K562 (cell line): Measurements from ENCODE around the gene XPR1. TPM values are rescaled to one million over a fixed set of nuclear protein-coding genes. Genes with fewer than 3 reads are reported as not detected.

Experiments
- ATAC-seq: fragments of 200-7000 bp; cut with Tn5 transposase; 3 replicates; pipeline ENCODE4 v1.9.1; 2020; ENCODE audit warnings: moderate library complexity
- BruUV-seq: library from RNA; stranded (reverse); fragments of 400-500 nt; replicated peaks from 2 replicates; lab custom pipeline; 2021; lab: Mats Ljungman, UMichigan
- CTCF ChIA-PET: fragments of 300-600 bp; formaldehyde crosslinking; extraction: SDS; loops from one replicate; lab custom pipeline; 2021; ENCODE audit warnings: low intra/inter-chr PET ratio; lab: Yijun Ruan, JAX
- POLR2A ChIA-PET: fragments of 300-600, 350-650 bp; sonication (Branson Sonifier 250); formaldehyde crosslinking; extraction: SDS; loops from one replicate; lab custom pipeline; 2021; ENCODE audit warnings: antibody characterized with exemption, inconsistent platforms; lab: Yijun Ruan, JAX
- DNase-seq, 4 experiments: peaks; one replicate each; pipeline versions ENCODE4 v3.0.0 to v3.0.0-alpha.2; 2011 to 2018; ENCODE audit warnings: low spot score in 3 of 4, mixed read lengths in 3 of 4; ENCODE audit errors: extremely low read depth in 1 of 4
- FAIRE-seq: peaks from 2 replicates; lab custom pipeline; 2011; peaks lifted over from hg19 to GRCh38; lab: Jason Lieb, UNC
- H2AFZ ChIP-seq: 2 replicates; pipeline ENCODE4 v1.6.0; 2011; ENCODE audit warnings: low read depth, low read length, control low read depth, inconsistent platforms
- H3K27ac ChIP-seq: fragments of 200-600 bp; 3 replicates; pipeline ENCODE4 v1.8.0; 2011; ENCODE audit warnings: low read depth, mild to moderate bottlenecking, control low read depth, inconsistent platforms, low read length, moderate library complexity, mixed read lengths; ENCODE audit errors: extremely low read depth
- H3K27me3 ChIP-seq, 2 experiments: fragments of 300-600 bp in 1 of 2; 2 replicates in 1 of 2; 3 replicates in 1 of 2; pipeline versions ENCODE4 v1.6.0 to v1.8.0; 2011; ENCODE audit warnings: inconsistent platforms in 2 of 2, low read length in 2 of 2, mild to moderate bottlenecking in 1 of 2, mixed read lengths in 1 of 2, moderate library complexity in 1 of 2; ENCODE audit not compliant: control insufficient read depth in 2 of 2, insufficient read depth in 2 of 2
- H3K36me3 ChIP-seq: fragments of 300-600 bp; 3 replicates; pipeline ENCODE4 v1.8.0; 2011; ENCODE audit warnings: mild to moderate bottlenecking, low read length, inconsistent platforms; ENCODE audit not compliant: control insufficient read depth, insufficient read depth
- H3K4me1 ChIP-seq, 2 experiments: fragments of 200-600 bp in 1 of 2; replicated peaks in 1 of 2; 2 replicates in 1 of 2; 3 replicates in 1 of 2; pipeline versions ENCODE4 v1.5.1 to v1.8.0; 2011; ENCODE audit warnings: inconsistent platforms in 2 of 2, low read length in 2 of 2, mild to moderate bottlenecking in 1 of 2, mixed read lengths in 1 of 2, moderate library complexity in 1 of 2; ENCODE audit not compliant: control insufficient read depth in 2 of 2, insufficient read depth in 2 of 2
- H3K4me2 ChIP-seq: 2 replicates; pipeline ENCODE4 v1.6.1; 2011; ENCODE audit warnings: low read length, control low read depth, inconsistent platforms, mixed read lengths; ENCODE audit not compliant: insufficient read depth
- H3K4me3 ChIP-seq: fragments of 200-600 bp; sonication (generic), shearing (Covaris generic); 2 replicates; pipeline ENCODE4 v1.5.1; 2016; ENCODE audit warnings: control low read depth, inconsistent platforms
- H3K79me2 ChIP-seq: fragments of 200-600 bp; 3 replicates; pipeline ENCODE4 v1.8.0; 2011; ENCODE audit warnings: low read length, inconsistent platforms; ENCODE audit not compliant: control insufficient read depth, insufficient read depth
- H3K9ac ChIP-seq, 2 experiments: 2 replicates each; pipeline versions ENCODE4 v1.6.0 to v1.6.1; 2011; ENCODE audit warnings: low read depth in 2 of 2, low read length in 2 of 2, control low read depth in 1 of 2, inconsistent platforms in 1 of 2, mild to moderate bottlenecking in 1 of 2, mixed read lengths in 1 of 2; ENCODE audit not compliant: insufficient read depth in 1 of 2
- H3K9me1 ChIP-seq: one replicate; pipeline ENCODE4 v1.6.0; 2011; ENCODE audit warnings: inconsistent platforms, mild to moderate bottlenecking, low read length, moderate library complexity; ENCODE audit not compliant: control insufficient read depth, insufficient read depth
- H3K9me3 ChIP-seq: replicated peaks from 2 replicates; pipeline ENCODE4 v1.5.1; 2011; ENCODE audit warnings: low read depth, low read length, inconsistent platforms; ENCODE audit not compliant: control insufficient read depth, insufficient read depth
- H4K20me1 ChIP-seq: replicated peaks from 2 replicates; pipeline ENCODE4 v1.6.1; 2011; ENCODE audit warnings: low read length, inconsistent platforms, mixed read lengths; ENCODE audit not compliant: control insufficient read depth, insufficient read depth
- DIDO1 ChIP-seq: fragments of 450-650 bp; IDR thresholded peaks from 2 replicates; pipeline ENCODE4 v1.6.1; 2016; ENCODE audit warnings: low read depth, missing biosample characterization, missing genetic modification characterization
- FOXO4 ChIP-seq: fragments of 450-650 bp; formaldehyde crosslinking; IDR thresholded peaks from 2 replicates; pipeline ENCODE4 v1.4.0; 2020; ENCODE audit warnings: mild to moderate bottlenecking, moderate library complexity
- HNRNPH1 ChIP-seq: fragments of 200-400 bp; formaldehyde crosslinking; optimal IDR thresholded peaks from 2 replicates; pipeline ENCODE3; 2017; ENCODE audit warnings: low read depth, mild to moderate bottlenecking, low read length, moderate library complexity
- KDM5B ChIP-seq: fragments of 200-600 bp; sonication (generic); IDR thresholded peaks from 2 replicates; pipeline ENCODE4 v1.6.1; 2012; ENCODE audit warnings: low read depth, mild to moderate bottlenecking, moderate library complexity, low read length, control low read depth, inconsistent platforms; ENCODE audit not compliant: insufficient replicate concordance
- MEF2D ChIP-seq: conservative IDR thresholded peaks from 2 replicates; pipeline ENCODE4 v1.6.1; 2016; ENCODE audit warnings: low read depth, missing genetic modification characterization, missing compliant biosample characterization
- NFIC ChIP-seq: fragments of 450-650 bp; IDR thresholded peaks from 2 replicates; pipeline ENCODE4 v1.6.1; 2017; ENCODE audit warnings: mild to moderate bottlenecking, inconsistent platforms
- YBX1 ChIP-seq: fragments of 450-650 bp; IDR thresholded peaks from 2 replicates; pipeline ENCODE4 v1.7.1; 2016; ENCODE audit warnings: mild to moderate bottlenecking
- ZBTB7A ChIP-seq: IDR thresholded peaks from 2 replicates; pipeline ENCODE4 v1.6.1; 2011; ENCODE audit warnings: low read depth, mild to moderate bottlenecking, low read length, moderate library complexity, borderline replicate concordance; ENCODE audit not compliant: control insufficient read depth
- ZKSCAN8 ChIP-seq: fragments of 200-800 bp; sonication (Bioruptor generic); IDR thresholded peaks from 2 replicates; pipeline ENCODE4 v1.6.1; 2016; ENCODE audit warnings: missing genetic modification characterization, missing compliant biosample characterization
- ZNF175 ChIP-seq: fragments of 200-800 bp; sonication (Bioruptor generic); IDR thresholded peaks from 2 replicates; pipeline ENCODE4 v1.6.1; 2016; ENCODE audit warnings: low read depth, mild to moderate bottlenecking, missing genetic modification characterization, missing compliant biosample characterization
- ZNF224 ChIP-seq: sonication (generic); formaldehyde crosslinking; IDR thresholded peaks from 2 replicates; pipeline ENCODE4 v1.8.0; 2022; ENCODE audit warnings: mild to moderate bottlenecking, missing genetic modification reagents
- ZNF518B ChIP-seq: fragments of 250-450 bp; sonication (Bioruptor Pico); IDR thresholded peaks from 2 replicates; pipeline ENCODE4 v1.5.0; 2021; ENCODE audit warnings: mild to moderate bottlenecking, moderate library complexity
- ZNF561 ChIP-seq: fragments of 450-650 bp; formaldehyde crosslinking; conservative IDR thresholded peaks from 2 replicates; pipeline ENCODE4 v1.4.0; 2020; ENCODE audit warnings: mild to moderate bottlenecking, moderate library complexity
- ZNF639 ChIP-seq, 2 experiments: fragments of 200-800 bp in 1 of 2; sonication (Bioruptor generic) in 1 of 2; sonication (generic) in 1 of 2; formaldehyde crosslinking in 1 of 2; IDR thresholded peaks in 1 of 2; conservative IDR thresholded peaks in 1 of 2; 2 replicates each; pipeline versions ENCODE4 v1.5.0 to v1.6.1; 2016 to 2020; ENCODE audit warnings: missing compliant biosample characterization in 1 of 2, missing genetic modification characterization in 1 of 2, missing genetic modification reagents in 1 of 2
- WGBS: fragments of 100-300 bp; shearing (Covaris generic); methylation state at CpG from one replicate; pipeline ENCODE4 v1.1.6; 2016; ENCODE audit warnings: low coverage, mixed read lengths; ENCODE audit not compliant: insufficient coverage; ENCODE audit errors: missing lambda C conversion rate; 5-methylcytosine and 5-hydroxymethylcytosine counted together
- in situ Hi-C: fragments of 300-500 bp; cut with MboI; formaldehyde crosslinking; loops from 4 replicates; pipeline ENCODE4 v1.15.0; 2018; ENCODE audit warnings: inconsistent platforms, mixed read lengths
- intact Hi-C: fragments of 100-400 bp; cut with micrococcal nuclease; formaldehyde crosslinking; loops from 2 replicates; pipeline ENCODE4 v1.14.2; 2022
- polyA plus RNA-seq, 8 experiments: library from polyadenylated mRNA; depleted of rRNA in 4 of 8; stranded (reverse) in 5 of 8; unstranded in 3 of 8; fragments of >200 nt; fragmentation: Nextera tagmentation in 2 of 8; fragmentation: Illumina TruSeq in 1 of 8; extraction: Ambion mirVana in 2 of 8; extraction: Trizol in 1 of 8; gene quantifications; 2 replicates each; pipeline versions ENCODE4 v1.2.1 to v1.2.3, GENCODE V29; 2011 to 2014; ENCODE audit warnings: inconsistent platforms in 1 of 8, missing spikeins in 1 of 8
- total RNA-seq, 7 experiments: library from RNA; depleted of rRNA in 6 of 7; stranded (reverse); fragments of >200 nt in 6 of 7; fragmentation: Illumina TruSeq in 2 of 7; extraction: Trizol in 2 of 7; gene quantifications; 2 replicates each; pipeline versions ENCODE4 v1.2.1 to v1.2.3, GENCODE V29; 2011 to 2021; ENCODE audit warnings: low replicate concordance in 1 of 7

XPR1 gene
- total and polyA plus RNA-seq, 9 of the 15 experiments (the other 6 are each of a cell fraction or from before 2014, with no cell fraction given) = 3.0 to 66.2 (median 38.6) TPM

GRCh38 chr1:180585994-180586359 lies 45.8 kb upstream of the XPR1 start (continued):
- TF ChIP-seq HNRNPH1 (no peak), ZBTB7A (no peak), ZNF175 (CRISPR knock-in tag) (no peak)

GRCh38 chr1:180586671-180587155 lies 45.1 kb upstream of the XPR1 start:
- H2AFZ ChIP-seq = peak overlapping the region; percentile 91
- ChIA-PET POLR2A (interaction anchor here (0.5 to 2.0 kb wide), 9 partner anchors 9 to 365 kb away, joined by 3 to 19 read pairs (median 4); no protein-coding TSS in a partner anchor), CTCF (interaction anchor here (0.7 kb wide), 1 partner anchor 573 kb away, joined by 3 read pairs; no protein-coding TSS in a partner anchor)
- DNase-seq = peak in 2 of 4 experiments; percentile 33 to 73
- H3K27ac ChIP-seq = peak overlapping the region; percentile 93
- peak overlapping the region; percentile 6 to 81; a peak in 1 of 4 replicates for H3K9ac ChIP-seq
- H3K36me3 ChIP-seq = no peaks in the 10 kb centered on the region
- ATAC-seq = peak; percentile 6
- peaks cover 21 to 29% of the 10 kb centered on the region in 2 experiments for H3K4me1 ChIP-seq
- H3K9me1 ChIP-seq = no peaks in the 10 kb centered on the region
- no peak overlapping the region for H3K4me3 ChIP-seq
- 0% methylated on average over 1 of the region's 1 CpG for WGBS
- BruUV-seq = no TSS peak
- no peaks in the 10 kb centered on the region for H3K79me2 ChIP-seq
- H4K20me1 ChIP-seq = no peaks in the 10 kb centered on the region
- H3K9me3 ChIP-seq = peaks cover 7% of the 10 kb centered on the region
- in situ Hi-C loops (no loop called here), intact Hi-C loops (loop anchor here (1.0 kb wide), 1 partner anchor 25 kb away; no protein-coding TSS in a partner anchor)
- H3K4me2 ChIP-seq = peak overlapping the region; percentile 22; the same call in 1 of the 2 replicates
- FAIRE-seq = peak; percentile 35
- H3K27me3 ChIP-seq = no peaks in the 10 kb centered on the region
- no peak for TF ChIP-seq MEF2D (tag)
- no peak for TF ChIP-seq ZNF639 (CRISPR knock-in tag; conservative IDR thresholded peaks at IDR 0.05 in 1 of 2, IDR thresholded peaks at IDR 0.05 in 1 of 2)
- TF ChIP-seq ZNF561 = no peak
- TF ChIP-seq ZNF224 (CRISPR knock-in tag) = no peak
- no peak for TF ChIP-seq ZKSCAN8
- no peak for TF ChIP-seq YBX1
- peak; percentile 66 for TF ChIP-seq NFIC
- no peak for TF ChIP-seq DIDO1
- TF ChIP-seq KDM5B = no peak
- no peak for TF ChIP-seq ZNF518B (CRISPR knock-in tag)
- no peak for TF ChIP-seq FOXO4 (CRISPR knock-in tag)
